Brain pericyte (primary cell): ENCODE results near the gene CIRBP.
"Not testable (repeated sequence)": the region's sequence is repeated elsewhere in the genome, so short reads cannot be mapped to it uniquely, and the experiment has no call there.

ENCODE experiments used
- DNase-seq: peaks from one replicate; pipeline ENCODE4 v3.0.0-alpha.2; 2012; ENCODE audit warnings: low read depth, low spot score

The CIRBP gene

GRCh38 chr19:1290196-1290702, 21.1 kb downstream of the CIRBP start:
- DNase-seq: no peak

GRCh38 chr19:1290703-1291651, 21.8 kb downstream of the CIRBP start:
- no peak for DNase-seq

- DNase-seq: no peak
Measured at GRCh38 chr19:1291761-1292418, 22.8 kb downstream of the CIRBP start.

GRCh38 chr19:1292419-1293151, 23.5 kb downstream of the CIRBP start:
- DNase-seq: no peak

- no peak for DNase-seq
Measured at GRCh38 chr19:1293782-1294604, 24.9 kb downstream of the CIRBP start.

- no peak for DNase-seq
Measured at GRCh38 chr19:1294688-1295087, 25.6 kb downstream of the CIRBP start.

GRCh38 chr19:1295169-1296012, 26.3 kb downstream of the CIRBP start:
- no peak for DNase-seq

- DNase-seq: no peak
Measured at GRCh38 chr19:1296078-1296477, 26.9 kb downstream of the CIRBP start.

- no peak for DNase-seq
Measured at GRCh38 chr19:1296575-1297271, 27.6 kb downstream of the CIRBP start.

GRCh38 chr19:1298235-1298634, 29.1 kb downstream of the CIRBP start:
- no peak for DNase-seq

GRCh38 chr19:1299801-1300200, 30.7 kb downstream of the CIRBP start:
- DNase-seq: no peak

GRCh38 chr19:1300744-1301490, 31.8 kb downstream of the CIRBP start:
- DNase-seq: no peak

GRCh38 chr19:1302533-1303239, 33.6 kb downstream of the CIRBP start:
- DNase-seq: no peak

- no peak for DNase-seq
Measured at GRCh38 chr19:1304197-1304924, 35.2 kb downstream of the CIRBP start.

GRCh38 chr19:1305354-1305753, 36.2 kb downstream of the CIRBP start:
- not testable (repeated sequence) for DNase-seq

GRCh38 chr19:1307320-1307719, 38.2 kb downstream of the CIRBP start:
- DNase-seq: no peak

- no peak for DNase-seq
Measured at GRCh38 chr19:1307755-1308303, 38.7 kb downstream of the CIRBP start.
